GM12878 (cell line): Measurements from ENCODE around the gene SLC25A26. TPM values are rescaled to one million over a fixed set of nuclear protein-coding genes. Genes with fewer than 3 reads are reported as not detected.

ENCODE experiments used
- ATAC-seq: fragments of 200-7000 bp; cut with Tn5 transposase; 3 replicates; pipeline ENCODE4 v1.9.1; 2020; ENCODE audit warnings: mild to moderate bottlenecking, moderate library complexity
- BruUV-seq: library from RNA; stranded (reverse); fragments of 400-500 nt; replicated peaks from 2 replicates; lab custom pipeline; 2021; lab: Mats Ljungman, UMichigan
- CTCF ChIA-PET: fragments of 300-600 bp; sonication (Branson Sonifier 250); formaldehyde crosslinking; extraction: SDS; loops from one replicate; lab custom pipeline; 2021; ENCODE audit warnings: inconsistent platforms; lab: Yijun Ruan, JAX
- POLR2A ChIA-PET: fragments of 350-600 bp; formaldehyde crosslinking; extraction: SDS; loops from one replicate; lab custom pipeline; 2021; ENCODE audit warnings: inconsistent platforms; lab: Charles Lee
- RAD21 ChIA-PET: fragments of 300-600 bp; sonication (Branson Sonifier 250); formaldehyde crosslinking; loops from one replicate; lab custom pipeline; 2023; ENCODE audit warnings: antibody characterized with exemption; ENCODE audit not compliant: unreplicated experiment; lab: Charles Lee
- SMC1A ChIA-PET: fragments of 300-600 bp; sonication (Branson Sonifier 250); formaldehyde crosslinking; loops from one replicate; lab custom pipeline; 2023; ENCODE audit not compliant: unreplicated experiment, uncharacterized antibody; lab: Charles Lee
- DNase-seq: peaks from one replicate; pipeline ENCODE4 v3.0.0-alpha.2; 2011; ENCODE audit warnings: low read depth, low spot score
- FAIRE-seq: peaks from 3 replicates; lab custom pipeline; 2011; peaks lifted over from hg19 to GRCh38; lab: Jason Lieb, UNC
- H2AFZ ChIP-seq: 2 replicates; pipeline ENCODE4 v1.6.0; 2011; ENCODE audit warnings: low read depth, low read length, control low read depth; ENCODE audit not compliant: control insufficient read depth
- H3K27ac ChIP-seq: 2 replicates; pipeline ENCODE4 v1.5.1; 2011; ENCODE audit warnings: control low read depth; ENCODE audit not compliant: control insufficient read depth, insufficient read depth
- H3K27me3 ChIP-seq, 2 experiments: replicated peaks in 1 of 2; 2 replicates each; pipeline versions ENCODE4 v1.6.0 to v1.6.1; 2011; ENCODE audit warnings: low read length in 1 of 2; ENCODE audit not compliant: control insufficient read depth in 2 of 2, insufficient read depth in 2 of 2
- H3K36me3 ChIP-seq, 2 experiments: 2 replicates each; pipeline ENCODE4 v1.5.1; 2011; ENCODE audit warnings: low read length in 1 of 2; ENCODE audit not compliant: control insufficient read depth in 2 of 2, insufficient read depth in 2 of 2
- H3K4me1 ChIP-seq: 2 replicates; pipeline ENCODE4 v1.6.1; 2011; ENCODE audit warnings: mild to moderate bottlenecking, low read length, moderate library complexity, mixed read lengths; ENCODE audit not compliant: control insufficient read depth, insufficient read depth
- H3K4me2 ChIP-seq: 2 replicates; pipeline ENCODE4 v1.6.0; 2011; ENCODE audit warnings: control low read depth; ENCODE audit not compliant: control insufficient read depth, insufficient read depth
- H3K4me3 ChIP-seq: fragments of 200-600 bp; sonication (generic); 2 replicates; pipeline ENCODE4 v1.5.1; 2016
- H3K79me2 ChIP-seq: 2 replicates; pipeline ENCODE4 v1.6.0; 2011; ENCODE audit warnings: low read length; ENCODE audit not compliant: control insufficient read depth, insufficient read depth
- H3K9ac ChIP-seq: 2 replicates; pipeline ENCODE4 v1.8.0; 2011; ENCODE audit warnings: low read length, control low read depth, mixed read lengths; ENCODE audit not compliant: control insufficient read depth, insufficient read depth
- H3K9me3 ChIP-seq: replicated peaks from 3 replicates; pipeline ENCODE4 v1.5.1; 2011; ENCODE audit warnings: mild to moderate bottlenecking, low read length; ENCODE audit not compliant: control insufficient read depth, insufficient read depth
- H4K20me1 ChIP-seq: 2 replicates; pipeline ENCODE4 v1.6.0; 2011; ENCODE audit not compliant: control insufficient read depth, insufficient read depth
- DPF2 ChIP-seq: fragments of 450-650 bp; IDR thresholded peaks from 2 replicates; pipeline ENCODE4 v1.6.1; 2017; ENCODE audit warnings: mild to moderate bottlenecking
- EGR1 ChIP-seq, 2 experiments: IDR thresholded peaks; 1 replicate in 1 of 2; 2 replicates in 1 of 2; pipeline ENCODE4 v1.6.1; 2011 to 2012; ENCODE audit warnings: low read depth in 2 of 2, low read length in 2 of 2, borderline replicate concordance in 1 of 2, mild to moderate bottlenecking in 1 of 2, moderate library complexity in 1 of 2
- IKZF1 ChIP-seq: fragments of 450-650 bp; conservative IDR thresholded peaks from 2 replicates; pipeline ENCODE4 v1.6.1; 2017; ENCODE audit warnings: antibody characterized with exemption, mild to moderate bottlenecking
- MXI1 ChIP-seq: fragments of 150-350 bp; IDR thresholded peaks from 2 replicates; pipeline ENCODE4 v1.6.1; 2011; ENCODE audit warnings: low read depth, mild to moderate bottlenecking, inconsistent platforms, low read length, improper control_type of control experiment
- SMAD1 ChIP-seq: fragments of 450-650 bp; IDR thresholded peaks from 2 replicates; pipeline ENCODE4 v1.6.1; 2018; ENCODE audit warnings: mild to moderate bottlenecking, low read depth; ENCODE audit not compliant: partially characterized antibody
- SP1 ChIP-seq: IDR thresholded peaks from one replicate; pipeline ENCODE4 v1.6.1; 2011; ENCODE audit warnings: low read depth, low read length
- TCF12 ChIP-seq: IDR thresholded peaks from 2 replicates; pipeline ENCODE4 v1.6.1; 2011; ENCODE audit warnings: low read depth, mild to moderate bottlenecking, low read length
- ZBTB4 ChIP-seq: fragments of 450-650 bp; formaldehyde crosslinking; IDR thresholded peaks from 2 replicates; pipeline ENCODE4 v1.4.0; 2022; ENCODE audit warnings: mild to moderate bottlenecking, moderate library complexity
- WGBS: methylation state at CpG from one replicate; pipeline ENCODE4 v1.1.6; 2016; ENCODE audit warnings: low lambda C conversion rate; ENCODE audit not compliant: insufficient replicate concordance, insufficient coverage; ENCODE audit errors: missing lambda C conversion rate; 5-methylcytosine and 5-hydroxymethylcytosine counted together
- in situ Hi-C: fragments of 300-500 bp; cut with MboI; formaldehyde crosslinking; loops from 9 replicates; pipeline ENCODE4 v1.14.3; 2018; ENCODE audit warnings: mixed read lengths
- intact Hi-C: fragments of 100-400 bp; cut with micrococcal nuclease; formaldehyde crosslinking; loops from one replicate; pipeline ENCODE4 v1.14.2; 2022; ENCODE audit not compliant: unreplicated experiment
- polyA plus RNA-seq, 11 experiments: library from polyadenylated mRNA; depleted of rRNA in 4 of 11; unstranded in 6 of 11; stranded (reverse) in 5 of 11; fragments of >200 nt; fragmentation: Nextera tagmentation in 4 of 11; fragmentation: Illumina TruSeq in 1 of 11; extraction: Ambion mirVana in 4 of 11; extraction: Trizol in 1 of 11; gene quantifications; 1 replicate in 1 of 11; 2 replicates in 10 of 11; pipeline versions ENCODE4 v1.2.1 to v1.2.3, GENCODE V29; 2011 to 2016; ENCODE audit warnings: inconsistent platforms in 2 of 11, missing spikeins in 2 of 11, low read depth in 1 of 11
- total RNA-seq, 4 experiments: library from RNA; depleted of rRNA in 3 of 4; stranded (reverse); fragments of >200 nt in 3 of 4; fragmentation: Illumina TruSeq in 1 of 4; extraction: Trizol in 1 of 4; gene quantifications; 2 replicates each; pipeline versions ENCODE4 v1.2.1 to v1.2.3, GENCODE V29; 2013 to 2021
- TF ChIP-seq, protein P1 (sequence below): fragments of 450-650 bp; IDR thresholded peaks from 2 replicates; pipeline ENCODE4 v1.6.1; 2017; ENCODE audit warnings: mild to moderate bottlenecking, moderate library complexity
- TF ChIP-seq, protein P2 (sequence below): fragments of 450-650 bp; IDR thresholded peaks from 2 replicates; pipeline ENCODE4 v1.6.1; 2014; ENCODE audit warnings: mild to moderate bottlenecking

SLC25A26 gene
- total and polyA plus RNA-seq, 10 of the 15 experiments (the other 5 are each of a cell fraction or from before 2014, with no cell fraction given): 14.6 to 49.7 (median 24.9) TPM

DNA sequence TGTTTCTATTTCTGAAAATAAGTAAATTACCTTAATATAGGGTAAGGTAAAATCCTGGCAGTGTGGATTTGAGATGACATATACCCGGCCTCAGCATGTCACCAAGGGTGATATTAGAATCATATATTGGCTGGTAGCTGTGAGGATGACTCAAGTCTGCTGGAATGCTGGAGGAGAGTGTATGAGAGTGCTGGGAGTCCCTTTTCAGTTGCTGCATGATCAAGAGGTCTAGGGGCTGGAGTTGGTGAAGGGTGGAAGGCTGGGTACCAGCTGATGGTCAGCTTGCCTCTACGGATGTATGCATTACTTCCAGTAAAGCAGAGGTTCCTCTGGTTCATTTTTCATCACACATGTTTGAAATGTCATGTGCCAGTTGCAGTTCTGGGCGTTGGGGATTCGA lies 40.6 kb downstream of the SLC25A26 start (continued):
- TF ChIP-seq ZBTB4 (CRISPR knock-in tag) (no peak), IKZF1 (no peak)
- TF ChIP-seq, all 136 proteins: peak for 0

DNA sequence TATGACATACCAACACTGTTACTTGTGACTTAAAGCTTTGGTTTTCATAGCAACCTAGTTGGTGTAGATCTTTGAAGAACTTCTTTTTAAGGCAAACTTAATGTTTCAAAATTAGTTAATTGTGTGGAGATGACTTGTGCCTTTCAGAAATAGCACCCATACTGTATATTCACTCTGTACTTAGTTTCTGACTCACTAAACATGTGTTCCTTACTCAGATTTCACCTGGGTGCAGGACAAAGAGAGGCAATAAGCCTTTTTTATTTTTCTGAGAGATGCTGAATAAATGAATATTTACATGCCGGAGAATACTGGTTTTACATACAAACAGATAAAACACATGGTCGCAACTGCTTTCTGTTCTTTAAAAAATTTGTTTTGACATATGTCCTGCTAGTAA lies 44.8 kb downstream of the SLC25A26 start:
- in situ Hi-C loops (no loop called here), intact Hi-C loops (no loop called here)
- Histone ChIP-seq H3K79me2 (no peaks in the 10 kb centered on the region), H3K4me3 (no peak overlapping the region), H3K4me2 (no peak overlapping the region), H3K36me3 (no peaks in the 10 kb centered on the region), H3K9me3 (no peaks in the 10 kb centered on the region; the same call in 2 of the 3 replicates), H3K9ac (no peak overlapping the region), H2AFZ (no peak overlapping the region), H3K4me1 (no peaks in the 10 kb centered on the region; the same call in 1 of the 2 replicates), H3K27me3 (no peaks in the 10 kb centered on the region), H4K20me1 (no peaks in the 10 kb centered on the region), H3K27ac (no peak overlapping the region)
- ChIA-PET CTCF (interaction anchor here (1.3 kb wide), 1 partner anchor 12 kb away, joined by 4 read pairs; no protein-coding TSS in a partner anchor), POLR2A (no interaction called here), SMC1A (no interaction called here), RAD21 (no interaction called here)
- TF ChIP-seq TCF12: no peak
- TF ChIP-seq EGR1 (IDR thresholded peaks at IDR 0.05; ENCODE audit: borderline replicate concordance in 1 of 2, low read depth in 2 of 2, low read length in 2 of 2): no peak
- TF ChIP-seq, protein P1, sequence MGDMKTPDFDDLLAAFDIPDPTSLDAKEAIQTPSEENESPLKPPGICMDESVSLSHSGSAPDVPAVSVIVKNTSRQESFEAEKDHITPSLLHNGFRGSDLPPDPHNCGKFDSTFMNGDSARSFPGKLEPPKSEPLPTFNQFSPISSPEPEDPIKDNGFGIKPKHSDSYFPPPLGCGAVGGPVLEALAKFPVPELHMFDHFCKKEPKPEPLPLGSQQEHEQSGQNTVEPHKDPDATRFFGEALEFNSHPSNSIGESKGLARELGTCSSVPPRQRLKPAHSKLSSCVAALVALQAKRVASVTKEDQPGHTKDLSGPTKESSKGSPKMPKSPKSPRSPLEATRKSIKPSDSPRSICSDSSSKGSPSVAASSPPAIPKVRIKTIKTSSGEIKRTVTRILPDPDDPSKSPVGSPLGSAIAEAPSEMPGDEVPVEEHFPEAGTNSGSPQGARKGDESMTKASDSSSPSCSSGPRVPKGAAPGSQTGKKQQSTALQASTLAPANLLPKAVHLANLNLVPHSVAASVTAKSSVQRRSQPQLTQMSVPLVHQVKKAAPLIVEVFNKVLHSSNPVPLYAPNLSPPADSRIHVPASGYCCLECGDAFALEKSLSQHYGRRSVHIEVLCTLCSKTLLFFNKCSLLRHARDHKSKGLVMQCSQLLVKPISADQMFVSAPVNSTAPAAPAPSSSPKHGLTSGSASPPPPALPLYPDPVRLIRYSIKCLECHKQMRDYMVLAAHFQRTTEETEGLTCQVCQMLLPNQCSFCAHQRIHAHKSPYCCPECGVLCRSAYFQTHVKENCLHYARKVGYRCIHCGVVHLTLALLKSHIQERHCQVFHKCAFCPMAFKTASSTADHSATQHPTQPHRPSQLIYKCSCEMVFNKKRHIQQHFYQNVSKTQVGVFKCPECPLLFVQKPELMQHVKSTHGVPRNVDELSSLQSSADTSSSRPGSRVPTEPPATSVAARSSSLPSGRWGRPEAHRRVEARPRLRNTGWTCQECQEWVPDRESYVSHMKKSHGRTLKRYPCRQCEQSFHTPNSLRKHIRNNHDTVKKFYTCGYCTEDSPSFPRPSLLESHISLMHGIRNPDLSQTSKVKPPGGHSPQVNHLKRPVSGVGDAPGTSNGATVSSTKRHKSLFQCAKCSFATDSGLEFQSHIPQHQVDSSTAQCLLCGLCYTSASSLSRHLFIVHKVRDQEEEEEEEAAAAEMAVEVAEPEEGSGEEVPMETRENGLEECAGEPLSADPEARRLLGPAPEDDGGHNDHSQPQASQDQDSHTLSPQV: no peak
- TF ChIP-seq, protein P2, sequence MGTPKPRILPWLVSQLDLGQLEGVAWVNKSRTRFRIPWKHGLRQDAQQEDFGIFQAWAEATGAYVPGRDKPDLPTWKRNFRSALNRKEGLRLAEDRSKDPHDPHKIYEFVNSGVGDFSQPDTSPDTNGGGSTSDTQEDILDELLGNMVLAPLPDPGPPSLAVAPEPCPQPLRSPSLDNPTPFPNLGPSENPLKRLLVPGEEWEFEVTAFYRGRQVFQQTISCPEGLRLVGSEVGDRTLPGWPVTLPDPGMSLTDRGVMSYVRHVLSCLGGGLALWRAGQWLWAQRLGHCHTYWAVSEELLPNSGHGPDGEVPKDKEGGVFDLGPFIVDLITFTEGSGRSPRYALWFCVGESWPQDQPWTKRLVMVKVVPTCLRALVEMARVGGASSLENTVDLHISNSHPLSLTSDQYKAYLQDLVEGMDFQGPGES: no peak
- TF ChIP-seq DPF2: no peak
- no peak for TF ChIP-seq SP1
- no peak for TF ChIP-seq MXI1
- no peak for TF ChIP-seq SMAD1
- FAIRE-seq (no peak), DNase-seq (no peak), ATAC-seq (no peak)
- no TSS peak for BruUV-seq
- WGBS: 20% methylated on average over 2 of the region's 2 CpGs
